Right hindlimb (tissue), 1 donor: ENCODE data around the gene CCDC7.
"Not testable (repeated sequence)": the region's sequence is repeated elsewhere in the genome, so short reads cannot be mapped to it uniquely, and the experiment has no call there.

ENCODE experiments used
- DNase-seq: peaks from one replicate; pipeline ENCODE4 v3.0.0-alpha.2; 2018

Gene CCDC7

DNA sequence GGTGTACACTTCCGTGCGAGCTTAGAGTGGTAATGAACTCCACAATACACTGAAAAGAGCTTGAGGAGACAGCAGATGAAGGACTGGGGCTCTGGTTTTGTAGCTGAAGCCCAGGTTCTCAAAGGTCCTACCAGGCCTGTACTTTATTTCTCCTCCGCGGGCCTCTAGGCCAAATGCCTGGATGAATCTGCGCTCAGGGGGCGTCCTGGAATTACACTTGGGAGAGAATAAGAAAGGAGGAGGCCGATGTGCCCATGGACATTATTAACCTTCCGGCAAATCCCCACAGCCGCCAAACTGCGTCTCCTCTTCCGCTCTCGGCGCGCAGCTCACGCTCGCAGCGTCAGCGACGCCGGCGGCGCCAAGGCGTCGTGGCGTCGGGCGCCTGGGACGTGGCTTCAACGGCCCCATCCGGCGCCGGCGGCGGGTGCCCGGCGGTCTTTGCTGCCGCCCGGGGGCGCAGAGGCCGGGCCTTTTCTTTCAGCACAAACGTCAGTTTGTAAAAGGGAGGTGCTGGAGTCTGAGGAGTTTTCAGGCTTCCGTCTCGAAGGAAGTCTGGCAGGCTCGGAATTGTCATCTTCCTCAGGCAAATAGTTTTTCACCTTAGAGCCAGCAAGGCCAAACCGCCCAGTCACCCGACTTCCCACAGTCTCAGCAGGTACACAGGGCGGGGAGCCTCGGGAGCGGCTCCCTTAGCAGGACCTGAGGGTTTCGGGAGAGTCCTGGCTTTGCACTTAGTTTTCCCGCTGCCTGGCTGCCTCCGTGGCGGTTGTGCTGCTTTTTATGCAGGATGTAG lies at the start of gene CCDC7:
CCDC7 (plus strand) TSS at position 401 of the 796 bp plus-strand sequence. CDS start 5,503 bp downstream, outside the sequence.
- DNase-seq, result peak; percentile 94

DNA sequence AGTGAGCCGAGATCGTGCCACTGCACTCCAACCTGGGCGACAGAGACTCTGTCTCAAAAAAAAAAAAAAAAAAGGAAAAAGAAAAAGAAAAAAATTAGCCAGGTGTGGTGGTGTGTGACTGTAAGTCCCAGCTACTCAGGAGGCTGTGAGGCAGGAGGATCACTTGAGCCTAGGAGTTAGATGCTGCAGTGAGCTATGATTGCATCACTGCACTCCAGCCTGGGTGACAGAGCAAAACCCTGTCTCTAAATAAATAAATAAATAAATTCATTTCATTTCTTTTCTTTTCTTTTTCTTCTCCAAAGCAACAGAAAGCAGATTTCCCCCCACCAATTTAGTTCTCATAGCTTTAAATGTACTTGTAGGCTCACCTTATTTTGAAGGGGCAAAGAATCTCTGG lies 48.8 kb upstream of the CCDC7 start:
- DNase-seq, result not testable (repeated sequence)

DNA sequence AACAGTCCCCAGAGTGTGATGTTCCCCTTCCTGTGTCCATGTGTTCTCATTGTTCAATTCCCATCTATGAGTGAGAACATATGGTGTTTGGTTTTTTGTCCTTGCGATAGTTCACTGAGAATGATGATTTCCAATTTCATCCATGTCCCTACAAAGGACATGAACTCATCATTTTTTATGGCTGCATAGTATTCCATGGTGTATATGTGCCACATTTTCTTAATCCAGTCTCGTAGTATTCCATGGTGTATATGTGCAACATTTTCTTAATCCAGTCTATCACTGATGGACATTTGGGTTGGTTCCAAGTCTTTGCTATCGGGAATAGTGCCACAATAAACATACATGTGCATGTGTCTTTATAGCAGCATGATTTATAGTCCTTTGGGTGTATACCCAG lies 46.2 kb upstream of the CCDC7 start:
- not testable (repeated sequence) for DNase-seq

DNA sequence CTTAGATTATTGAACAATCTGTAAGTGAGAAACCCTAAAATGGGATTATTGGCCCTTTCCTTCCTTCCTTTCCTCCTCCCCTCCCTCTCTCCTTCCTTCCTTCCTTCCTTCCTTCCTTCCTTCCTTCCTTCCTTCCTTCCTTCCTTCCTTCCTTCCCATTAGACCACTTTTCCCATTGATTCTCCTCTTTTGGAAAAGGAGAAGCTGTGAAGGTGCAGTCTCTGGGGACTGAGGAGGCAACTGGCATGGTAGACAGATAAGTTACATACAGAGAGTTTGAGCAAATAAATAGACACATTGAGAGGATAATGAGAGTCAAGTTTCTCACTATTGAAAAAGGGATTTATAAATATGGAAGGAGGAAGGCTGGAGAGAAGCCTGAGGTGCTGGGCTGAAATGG lies 45.0 kb upstream of the CCDC7 start:
- DNase-seq, result no peak

DNA sequence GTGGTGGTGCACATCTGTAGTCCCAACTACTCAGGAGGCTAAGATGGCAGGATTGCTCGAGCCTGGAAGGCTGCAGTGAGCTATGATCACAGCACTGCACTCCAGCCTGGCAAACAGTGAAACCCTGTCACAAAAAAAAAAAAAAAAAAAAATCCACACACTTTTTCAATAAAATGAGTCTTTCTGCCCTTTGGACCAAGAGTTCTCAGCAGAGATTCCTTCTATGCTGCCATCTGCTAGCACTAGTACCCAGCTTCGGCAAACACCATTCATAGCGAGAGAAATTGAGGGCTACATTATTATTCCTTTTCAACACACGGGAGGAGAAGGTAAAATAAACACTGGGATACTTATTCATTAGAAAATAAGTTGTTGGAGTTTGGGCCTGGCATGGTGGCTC lies 43.4 kb upstream of the CCDC7 start:
- no peak for DNase-seq

DNA sequence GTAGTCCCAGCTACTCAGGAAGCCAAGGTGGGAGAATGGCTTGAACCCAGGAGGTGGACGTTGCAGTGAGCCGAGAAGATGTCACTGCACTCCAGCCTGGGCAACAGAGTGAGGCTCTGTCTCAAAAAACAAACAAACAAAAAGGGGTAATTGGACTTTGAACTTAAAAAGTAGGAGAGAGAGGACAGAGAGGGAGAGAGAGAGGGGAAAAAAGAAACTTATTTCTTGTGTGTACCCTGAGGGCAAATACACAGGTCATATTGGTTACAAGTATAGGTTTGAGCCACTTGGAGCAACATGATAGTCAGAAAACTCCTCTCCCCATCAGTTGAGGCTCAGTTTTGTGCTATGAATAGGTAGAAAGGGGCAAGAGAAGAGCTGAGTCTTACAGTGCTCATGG lies 42.8 kb upstream of the CCDC7 start:
- DNase-seq, result no peak

DNA sequence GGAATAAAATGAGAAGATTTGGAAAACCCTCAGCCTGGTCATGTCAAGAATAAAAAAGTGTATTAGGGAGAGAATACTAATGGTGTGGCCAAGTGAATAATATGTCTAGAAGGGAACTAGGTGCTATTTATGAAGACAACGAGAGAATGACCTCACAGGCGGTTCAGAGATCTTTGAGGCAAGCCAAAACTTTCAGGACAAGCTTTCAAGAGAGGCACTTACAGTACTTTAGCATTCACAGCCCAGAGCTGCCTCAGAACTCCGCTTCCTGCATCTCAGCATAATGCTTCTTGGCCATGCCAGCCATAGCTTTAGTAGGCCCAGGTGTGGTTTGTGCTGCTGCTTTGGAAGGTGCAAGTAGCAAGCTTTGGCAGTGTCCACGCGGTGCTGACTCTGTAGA lies 37.2 kb upstream of the CCDC7 start:
- DNase-seq, result no peak

DNA sequence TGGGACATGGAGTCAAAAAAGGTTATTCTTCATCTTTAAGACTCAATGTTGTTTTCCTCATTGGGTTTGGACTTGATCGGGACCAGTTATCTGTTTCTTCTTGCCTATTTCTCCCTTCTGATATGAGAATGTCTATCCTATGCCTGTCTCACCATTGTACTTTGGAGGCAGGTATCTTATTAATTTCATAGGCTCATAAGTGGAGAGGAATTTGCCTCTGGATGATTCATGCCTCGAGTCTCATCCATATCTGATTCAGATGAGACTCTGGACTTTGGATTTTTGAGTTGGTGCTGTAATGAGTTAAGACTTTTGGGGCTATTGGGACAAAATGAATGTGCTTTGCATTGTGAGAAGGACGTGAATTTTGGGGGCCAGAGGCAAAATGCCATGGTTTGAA lies 36.2 kb upstream of the CCDC7 start:
- DNase-seq, result no peak

DNA sequence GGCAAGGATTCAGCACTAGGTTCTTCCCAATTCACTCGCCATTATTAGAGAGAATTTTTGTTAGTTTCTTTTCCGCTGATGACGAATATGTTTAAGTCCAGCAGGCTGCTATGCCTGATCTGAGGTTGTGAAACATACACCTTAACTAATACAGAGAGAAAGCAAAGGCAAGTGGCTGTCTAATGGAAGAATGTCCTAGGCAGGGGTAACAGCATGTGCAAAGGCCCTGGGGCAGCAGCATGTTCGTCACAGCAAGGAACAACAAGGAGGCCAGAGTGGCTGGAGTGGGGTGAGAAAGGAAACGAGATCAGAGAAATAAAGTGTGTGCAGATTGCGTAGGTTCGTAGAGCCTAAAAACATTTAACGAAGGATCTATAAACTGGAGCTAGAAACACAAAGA lies 35.4 kb upstream of the CCDC7 start:
- no peak for DNase-seq

DNA sequence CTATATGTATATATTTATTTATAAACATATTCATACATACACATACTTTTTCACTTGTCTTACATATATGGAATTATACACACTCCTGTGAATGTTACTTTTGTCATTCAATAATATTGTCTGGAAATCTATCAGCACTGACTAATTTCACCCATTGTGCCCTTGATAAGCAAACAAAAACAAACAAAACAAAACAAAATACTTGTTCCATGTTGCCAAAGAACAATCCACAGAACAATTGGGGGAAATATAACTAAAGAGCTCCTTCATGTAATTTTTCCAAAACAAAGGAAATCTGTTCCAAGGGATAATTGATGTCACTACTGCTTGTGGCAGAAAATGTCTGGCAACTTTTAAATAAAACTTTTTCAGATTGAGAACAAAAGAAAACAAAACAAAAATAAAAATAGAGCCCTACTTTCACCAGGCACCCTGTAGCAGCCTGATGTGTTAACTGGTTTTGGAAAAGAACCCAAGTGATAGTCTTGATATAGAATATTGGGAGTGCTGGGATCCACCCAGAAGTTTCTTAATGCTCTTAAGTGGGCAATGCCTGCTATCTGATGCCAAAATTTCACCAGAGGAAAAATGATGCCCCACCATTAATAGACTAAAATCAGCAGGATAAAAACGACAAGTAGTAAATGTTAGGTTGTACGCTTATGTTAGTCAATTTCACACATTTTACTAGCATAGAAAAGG lies 34.0 kb upstream of the CCDC7 start:
- DNase-seq, result no peak

DNA sequence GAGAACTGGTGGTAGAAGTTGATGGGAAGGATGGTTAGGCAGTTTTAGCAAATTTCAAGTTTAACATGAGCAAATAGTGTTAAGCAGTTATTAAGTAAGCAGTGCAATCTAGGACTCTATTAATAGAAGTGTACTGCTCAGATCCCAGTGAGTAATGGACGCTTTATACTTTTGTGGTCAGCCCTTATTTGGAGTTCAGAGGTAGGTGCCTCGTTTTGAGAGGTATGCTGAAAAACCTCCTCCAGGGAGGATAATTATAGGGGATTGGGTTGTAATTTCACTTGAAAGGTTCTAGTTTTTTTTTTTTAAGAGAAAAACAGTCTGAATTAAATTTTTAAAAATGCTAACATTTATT lies 33.5 kb upstream of the CCDC7 start:
- DNase-seq, result no peak

DNA sequence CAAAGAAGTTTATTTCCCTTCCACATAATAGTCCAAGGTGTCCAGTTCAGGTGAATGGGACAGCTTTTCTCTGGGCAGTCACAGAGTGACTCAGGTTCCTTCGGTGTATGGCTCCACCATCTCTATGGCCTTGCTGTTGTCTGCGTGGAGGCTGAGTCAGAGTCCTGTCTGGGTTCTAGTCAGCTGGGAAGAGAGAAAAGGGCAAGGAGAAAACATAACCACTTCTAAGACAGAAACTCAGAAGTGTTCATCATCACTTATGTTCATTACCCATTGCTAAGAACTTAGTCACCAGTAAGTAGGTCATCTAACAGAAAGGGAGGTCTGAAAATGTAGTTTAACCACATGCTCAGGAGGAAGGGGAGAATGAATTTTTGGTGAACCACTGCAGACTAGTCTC lies 32.4 kb upstream of the CCDC7 start:
- DNase-seq, result no peak

DNA sequence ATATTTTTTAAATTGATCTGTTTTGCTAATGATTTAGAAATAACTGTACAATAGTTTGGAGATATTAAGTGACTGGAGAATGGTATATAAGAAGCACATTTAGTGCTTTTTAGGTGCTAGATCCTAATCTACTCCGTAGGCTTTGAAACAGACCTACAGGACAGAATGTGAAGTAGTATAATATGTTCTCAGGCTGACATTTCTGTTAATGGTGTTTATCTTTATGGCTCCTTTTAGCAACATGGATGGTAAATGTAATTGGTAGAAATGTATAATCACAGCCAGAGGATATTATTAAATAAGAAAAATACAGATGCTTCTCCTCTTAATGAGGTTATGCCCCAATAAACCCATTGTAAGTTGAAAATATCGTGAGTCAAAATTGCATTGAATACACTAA lies 30.6 kb upstream of the CCDC7 start:
- no peak for DNase-seq

DNA sequence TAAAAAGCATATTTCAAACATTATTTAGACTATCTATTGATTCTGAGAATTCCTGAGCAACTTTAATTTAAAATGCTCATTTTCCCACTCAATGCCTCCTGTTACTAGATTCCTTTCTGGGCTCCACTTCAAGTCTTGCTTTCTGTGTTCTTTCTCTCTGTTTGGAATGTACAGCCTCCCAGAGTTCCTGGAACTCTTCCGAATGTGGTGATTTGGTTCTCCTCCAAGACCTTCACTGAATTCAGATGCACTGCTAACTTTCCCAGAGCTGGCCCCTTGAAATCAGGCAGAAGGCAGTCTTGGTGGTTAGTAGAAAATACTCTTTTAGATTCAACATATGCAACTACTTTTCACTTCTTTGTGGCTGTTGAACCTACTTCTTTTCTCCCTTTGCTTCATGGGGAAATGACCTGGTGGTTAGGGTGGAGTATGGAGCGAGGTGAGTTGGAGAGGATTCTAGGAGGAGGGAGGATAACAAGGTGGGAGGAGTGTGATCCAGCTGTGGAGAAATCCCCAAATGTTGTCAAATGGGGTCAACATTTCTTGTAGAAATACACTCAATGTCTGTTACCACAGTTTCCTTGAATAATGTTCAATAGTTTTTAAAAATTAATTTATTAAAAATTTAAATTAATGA lies 27.9 kb upstream of the CCDC7 start:
- DNase-seq, result peak; percentile 92

DNA sequence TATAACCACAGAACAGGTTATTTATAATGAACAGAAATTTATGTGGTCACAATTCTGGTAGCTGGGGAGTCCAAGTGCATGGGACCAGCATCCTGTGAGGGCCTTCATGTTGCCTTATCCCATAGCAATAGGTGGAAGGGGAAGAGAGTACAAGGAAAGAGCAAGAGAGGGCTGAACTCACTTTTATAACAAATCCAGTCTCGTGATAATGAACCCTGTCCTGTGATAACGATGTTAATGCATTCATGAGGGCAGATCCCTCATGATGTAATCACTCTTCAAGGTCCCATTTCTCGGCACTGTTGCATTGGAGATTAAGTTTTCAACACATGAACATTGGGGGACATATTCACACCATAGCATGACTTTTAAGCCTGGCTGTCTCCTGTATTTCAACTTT lies 27.4 kb upstream of the CCDC7 start:
- no peak for DNase-seq

DNA sequence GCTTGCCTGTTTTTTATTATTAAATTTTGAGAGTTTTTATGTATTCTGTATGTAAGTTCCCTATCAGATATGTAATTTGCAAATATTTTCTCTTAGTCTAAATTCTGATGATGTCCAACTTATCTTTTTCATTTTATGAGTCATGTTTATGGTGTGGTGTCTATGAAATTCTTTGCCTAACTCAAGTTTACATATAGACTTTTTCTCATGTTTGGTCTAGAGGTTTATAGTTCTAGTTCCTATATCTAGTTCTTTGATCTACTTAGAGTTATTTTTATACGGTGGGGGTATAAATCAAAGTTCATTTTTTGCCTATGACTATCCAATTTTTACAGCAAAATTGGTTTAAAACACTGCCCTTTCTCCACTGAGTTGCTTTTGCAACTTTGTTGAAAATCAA lies 26.3 kb upstream of the CCDC7 start:
- DNase-seq, result no peak

DNA sequence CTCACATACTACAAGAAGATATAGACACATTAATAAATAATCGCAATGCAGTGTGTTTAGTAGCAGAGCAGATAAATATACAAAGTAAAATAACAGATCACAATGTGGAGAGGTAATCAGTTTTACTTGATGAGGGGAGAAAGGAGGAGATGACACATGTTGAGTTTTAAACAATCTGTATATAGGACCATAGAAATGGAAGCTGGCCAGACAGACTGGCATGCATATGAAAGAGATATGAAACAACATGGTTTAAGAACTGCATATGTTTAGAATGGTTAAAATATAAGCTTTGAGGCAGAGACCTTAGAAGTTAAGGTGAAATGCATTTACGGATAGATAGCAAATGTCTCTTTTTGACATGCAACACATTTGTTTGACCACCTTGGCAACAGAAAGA lies 19.8 kb upstream of the CCDC7 start:
- no peak for DNase-seq

DNA sequence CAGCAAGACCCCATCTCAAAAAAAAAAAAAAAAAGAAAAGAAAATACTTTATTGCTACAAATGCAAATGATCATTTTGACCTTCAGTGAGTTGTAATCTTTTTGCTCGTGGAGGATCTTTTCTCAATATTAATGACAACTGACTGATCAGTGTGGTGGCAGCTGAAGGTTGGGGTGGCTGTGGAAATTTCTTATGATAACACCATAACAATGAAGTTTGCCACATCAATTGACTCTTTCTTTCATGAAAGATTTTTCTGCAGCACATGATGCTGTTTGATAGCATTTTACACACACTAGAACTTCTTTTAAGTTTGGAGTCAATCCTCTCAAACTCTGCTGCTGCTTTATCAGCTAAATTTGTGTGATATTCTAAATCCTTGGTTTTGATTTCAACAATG lies 12.4 kb upstream of the CCDC7 start:
- DNase-seq, result no peak

DNA sequence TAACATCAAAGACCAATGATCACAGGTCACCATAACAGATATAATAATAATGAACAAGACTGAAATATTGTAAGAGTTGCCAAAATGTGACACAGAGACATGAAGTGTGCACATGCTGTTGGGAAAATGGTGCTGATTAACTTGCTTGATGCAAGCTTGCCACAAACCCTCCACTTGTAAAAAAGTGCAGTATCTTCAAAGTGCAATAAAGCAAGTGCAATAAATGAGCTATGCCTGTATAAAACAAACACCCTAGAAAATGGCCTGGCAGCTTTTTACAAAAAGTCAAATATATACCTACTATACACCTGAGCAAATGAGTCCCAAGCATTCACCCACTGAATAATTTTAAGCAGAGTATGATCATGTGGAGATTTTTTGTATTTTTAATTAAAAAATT lies 9.7 kb upstream of the CCDC7 start:
- no peak for DNase-seq

DNA sequence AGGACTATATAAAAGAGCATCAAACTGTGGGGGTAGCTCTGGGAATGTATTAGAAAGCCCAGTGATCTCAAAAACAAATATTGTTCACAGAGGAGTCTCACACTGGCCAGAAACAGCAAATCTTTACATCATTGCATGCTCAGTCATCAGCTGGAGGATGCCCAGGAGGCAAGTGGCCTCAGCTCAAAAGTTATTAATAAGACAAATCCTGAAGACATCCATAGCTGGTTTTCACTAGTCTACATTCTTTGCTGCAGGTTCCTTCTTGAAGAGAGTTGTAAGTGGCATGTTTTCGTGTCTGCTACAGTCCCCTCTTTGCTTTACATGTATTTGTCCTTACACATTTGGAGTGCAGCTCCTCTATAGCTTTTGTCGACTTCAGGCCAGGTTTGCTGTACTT lies 8.6 kb upstream of the CCDC7 start:
- DNase-seq, result no peak

DNA sequence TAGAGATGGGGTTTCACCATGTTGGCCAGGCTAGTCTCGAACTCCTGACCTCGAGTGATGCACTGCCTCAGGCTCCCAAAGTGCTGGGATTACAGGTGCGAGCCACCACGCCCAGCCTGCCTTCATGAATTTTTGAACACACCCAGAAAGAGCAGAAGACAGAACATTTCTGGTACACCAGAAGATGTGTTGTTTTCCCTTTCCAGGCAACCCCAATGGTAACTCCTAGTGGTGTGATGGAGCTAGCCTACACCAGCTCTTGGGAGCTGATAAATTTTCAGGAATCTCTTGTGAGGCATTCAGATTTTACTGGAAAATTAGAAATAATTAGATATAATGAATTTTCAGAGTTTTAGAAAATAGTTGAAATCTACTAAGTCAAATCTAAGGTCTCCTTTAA lies 904 bp upstream of the CCDC7 start:
- DNase-seq, result no peak

DNA sequence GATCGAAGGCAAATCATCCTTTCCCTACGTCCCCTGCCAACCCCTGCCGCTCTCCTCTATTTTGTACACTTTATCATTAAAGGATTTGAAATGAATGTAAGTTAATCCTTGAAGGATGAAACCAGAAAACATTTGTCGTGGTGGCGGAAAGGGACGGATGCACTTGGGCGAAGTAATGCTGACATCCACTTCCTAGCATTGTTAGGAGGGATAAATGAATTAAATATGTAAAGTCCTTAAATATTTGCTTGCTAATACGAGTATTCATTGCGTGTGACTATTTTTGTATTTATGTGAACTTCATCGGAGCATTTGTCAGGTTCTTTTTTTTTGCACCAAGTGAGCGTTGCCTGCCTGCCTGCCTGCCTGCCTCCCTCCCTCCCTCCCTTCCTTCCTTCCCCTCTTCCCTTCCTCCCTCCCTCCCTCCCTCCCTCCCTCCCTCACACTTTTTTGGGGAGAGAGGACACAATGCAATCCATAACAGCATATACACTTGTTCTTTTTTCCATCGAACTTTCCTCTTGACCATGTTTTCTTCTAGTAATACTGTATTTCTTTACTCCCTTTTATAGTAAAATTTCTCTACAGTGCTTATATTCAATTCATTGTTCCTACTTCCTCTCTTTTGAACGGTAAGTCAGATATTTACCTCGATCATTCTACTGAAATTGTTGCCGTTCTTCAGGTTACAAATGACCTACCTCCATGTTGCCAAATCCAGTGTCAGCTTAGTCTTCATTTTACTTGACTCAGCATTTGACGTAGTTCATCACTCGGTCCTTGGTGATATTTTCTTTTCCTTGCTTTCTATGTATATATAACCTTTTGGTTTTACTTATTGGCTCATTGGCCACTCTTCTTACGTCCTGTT lies 831 bp downstream of the CCDC7 start:
- DNase-seq, result peak; percentile 63

DNA sequence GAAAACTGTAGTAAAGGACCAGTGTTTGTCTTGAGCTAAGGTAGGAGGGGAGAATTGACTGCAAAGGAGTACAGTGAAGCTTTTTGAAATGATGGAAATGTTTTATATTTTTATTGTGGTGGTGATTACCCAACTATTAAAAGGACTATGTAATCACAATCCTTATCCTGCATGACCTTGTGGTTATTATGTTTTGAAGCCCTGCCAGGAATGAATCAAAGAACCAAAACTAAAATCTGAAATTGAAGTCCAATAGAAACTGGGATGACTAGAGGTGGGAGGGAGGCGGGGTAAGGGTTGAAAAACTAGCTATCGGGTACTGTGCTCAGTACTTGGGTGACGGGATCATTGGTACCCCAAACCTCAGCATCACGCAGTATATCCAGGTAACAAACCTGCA lies 8.2 kb downstream of the CCDC7 start:
- DNase-seq, result no peak
